ENCODE data around the gene KRTAP9-2.

DNA sequence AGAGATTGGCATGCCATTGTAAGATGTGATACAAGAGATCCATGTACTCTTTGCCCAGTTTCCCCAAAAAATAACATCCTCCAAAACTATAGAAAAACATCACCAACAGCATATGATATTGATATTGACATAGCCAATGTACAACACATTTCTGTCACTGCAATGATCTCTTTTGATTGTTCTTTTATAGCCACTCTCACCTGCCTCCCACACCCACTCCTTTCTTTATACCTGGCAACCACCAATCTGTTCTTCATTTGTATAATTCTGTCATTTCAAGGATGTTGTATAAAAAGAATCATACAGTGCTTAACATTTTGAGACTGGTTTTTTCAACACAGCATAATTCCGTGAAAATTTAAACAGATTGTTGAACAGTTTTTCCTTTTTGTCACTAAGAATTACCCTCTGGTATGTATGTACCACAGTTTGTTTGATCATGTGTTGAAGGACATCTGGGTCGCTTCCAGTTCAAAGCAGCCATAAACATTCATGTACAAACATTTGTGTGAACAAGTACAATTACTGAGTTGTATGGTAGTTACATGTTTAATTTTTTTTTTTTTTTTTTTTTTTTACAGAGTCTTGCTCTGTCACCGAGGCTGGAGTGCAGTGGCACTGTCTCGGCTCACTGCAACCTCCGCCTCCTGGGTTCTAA is 26.9 kb upstream of the KRTAP9-2 start:
- TF ChIP-seq EZH2 (IDR thresholded peaks at IDR 0.05; ENCODE audit: borderline replicate concordance) = no peak
- TF ChIP-seq, protein P1, sequence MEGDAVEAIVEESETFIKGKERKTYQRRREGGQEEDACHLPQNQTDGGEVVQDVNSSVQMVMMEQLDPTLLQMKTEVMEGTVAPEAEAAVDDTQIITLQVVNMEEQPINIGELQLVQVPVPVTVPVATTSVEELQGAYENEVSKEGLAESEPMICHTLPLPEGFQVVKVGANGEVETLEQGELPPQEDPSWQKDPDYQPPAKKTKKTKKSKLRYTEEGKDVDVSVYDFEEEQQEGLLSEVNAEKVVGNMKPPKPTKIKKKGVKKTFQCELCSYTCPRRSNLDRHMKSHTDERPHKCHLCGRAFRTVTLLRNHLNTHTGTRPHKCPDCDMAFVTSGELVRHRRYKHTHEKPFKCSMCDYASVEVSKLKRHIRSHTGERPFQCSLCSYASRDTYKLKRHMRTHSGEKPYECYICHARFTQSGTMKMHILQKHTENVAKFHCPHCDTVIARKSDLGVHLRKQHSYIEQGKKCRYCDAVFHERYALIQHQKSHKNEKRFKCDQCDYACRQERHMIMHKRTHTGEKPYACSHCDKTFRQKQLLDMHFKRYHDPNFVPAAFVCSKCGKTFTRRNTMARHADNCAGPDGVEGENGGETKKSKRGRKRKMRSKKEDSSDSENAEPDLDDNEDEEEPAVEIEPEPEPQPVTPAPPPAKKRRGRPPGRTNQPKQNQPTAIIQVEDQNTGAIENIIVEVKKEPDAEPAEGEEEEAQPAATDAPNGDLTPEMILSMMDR (IDR thresholded peaks at IDR 0.05; ENCODE audit: poor library complexity) = no peak

Measured in hepatocyte (in vitro differentiated cells).